ENCODE results near the gene SOAT1. TPM values are rescaled to one million over a fixed set of nuclear protein-coding genes. Genes with fewer than 3 reads are reported as not detected.
"Not testable (repeated sequence)": the region's sequence is repeated elsewhere in the genome, so short reads cannot be mapped to it uniquely, and the experiment has no call there.

SOAT1 gene
- total RNA-seq, 4 donors from 2014 or later: 15.0 to 18.6 (median 16.9) TPM

DNA sequence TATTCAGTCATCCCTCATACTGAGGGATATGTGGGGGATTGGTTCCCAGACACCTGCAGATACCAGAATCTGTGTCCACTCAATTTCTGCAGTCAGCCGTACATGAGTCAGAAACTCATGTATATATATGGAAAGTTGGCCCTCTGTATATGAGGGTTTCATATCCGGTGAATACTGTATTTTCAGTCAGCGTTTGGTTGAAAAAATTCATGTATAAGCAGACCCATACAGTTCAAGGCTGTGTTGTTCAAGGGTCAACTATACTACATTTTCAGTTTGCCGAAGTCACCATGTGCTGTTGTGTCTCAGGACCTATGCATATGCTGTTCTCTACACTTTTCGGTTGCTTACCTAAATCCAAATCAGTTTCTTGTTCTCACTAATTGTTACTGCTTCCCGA lies 82.6 kb downstream of the SOAT1 start:
- DNase-seq: no peak
- Histone ChIP-seq H3K4me1 (no peaks in the 10 kb centered on the region), H3K4me3 (replicated peaks in 1 of 3) (no peak overlapping the region), H3K27ac (no peak overlapping the region), H3K9me3 (no peaks in the 10 kb centered on the region), H3K27me3 (no peaks in the 10 kb centered on the region), H3K36me3 (no peaks in the 10 kb centered on the region)
- 93% methylated on average over 6 of the region's 6 CpGs for WGBS, 2 donors
- TF ChIP-seq, protein P1, sequence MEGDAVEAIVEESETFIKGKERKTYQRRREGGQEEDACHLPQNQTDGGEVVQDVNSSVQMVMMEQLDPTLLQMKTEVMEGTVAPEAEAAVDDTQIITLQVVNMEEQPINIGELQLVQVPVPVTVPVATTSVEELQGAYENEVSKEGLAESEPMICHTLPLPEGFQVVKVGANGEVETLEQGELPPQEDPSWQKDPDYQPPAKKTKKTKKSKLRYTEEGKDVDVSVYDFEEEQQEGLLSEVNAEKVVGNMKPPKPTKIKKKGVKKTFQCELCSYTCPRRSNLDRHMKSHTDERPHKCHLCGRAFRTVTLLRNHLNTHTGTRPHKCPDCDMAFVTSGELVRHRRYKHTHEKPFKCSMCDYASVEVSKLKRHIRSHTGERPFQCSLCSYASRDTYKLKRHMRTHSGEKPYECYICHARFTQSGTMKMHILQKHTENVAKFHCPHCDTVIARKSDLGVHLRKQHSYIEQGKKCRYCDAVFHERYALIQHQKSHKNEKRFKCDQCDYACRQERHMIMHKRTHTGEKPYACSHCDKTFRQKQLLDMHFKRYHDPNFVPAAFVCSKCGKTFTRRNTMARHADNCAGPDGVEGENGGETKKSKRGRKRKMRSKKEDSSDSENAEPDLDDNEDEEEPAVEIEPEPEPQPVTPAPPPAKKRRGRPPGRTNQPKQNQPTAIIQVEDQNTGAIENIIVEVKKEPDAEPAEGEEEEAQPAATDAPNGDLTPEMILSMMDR (IDR thresholded peaks at IDR 0.05): no peak
- TF ChIP-seq POLR2A (IDR thresholded peaks at IDR 0.05): no peak
- intact Hi-C loops (cut with DNase I): loop anchor here (10.0 kb wide), 1 partner anchor 601 kb away; no protein-coding TSS in a partner anchor

GRCh38 chr1:179380299-179380698 lies 86.7 kb downstream of the SOAT1 start:
- no peaks in the 10 kb centered on the region for H3K4me1 ChIP-seq

DNA sequence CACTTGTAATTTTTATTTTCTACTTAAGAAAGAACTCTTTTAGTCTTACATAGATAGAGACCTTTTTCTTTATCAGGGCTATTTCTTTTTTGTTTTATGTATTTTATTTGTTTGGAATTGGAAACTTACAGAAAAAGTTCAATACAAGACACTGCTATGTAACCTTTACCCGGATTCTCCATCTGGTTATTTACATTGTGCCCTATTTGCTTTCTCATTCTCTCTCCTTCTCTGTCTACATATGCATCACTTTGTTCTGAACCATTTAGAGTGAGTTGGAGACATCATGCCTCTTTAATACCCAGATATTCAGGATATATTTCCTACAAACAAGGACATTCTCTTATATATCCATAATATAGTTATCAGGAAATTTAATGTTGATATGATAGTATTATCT lies 90.4 kb downstream of the SOAT1 start:
- WGBS, 2 donors: 70 to 73% methylated on average over 1 of the region's 1 CpG
- intact Hi-C loops (cut with DNase I): no loop called here
- H3K4me1 ChIP-seq: no peaks in the 10 kb centered on the region
- H3K4me3 ChIP-seq (replicated peaks in 1 of 3): no peak overlapping the region
- no peaks in the 10 kb centered on the region for H3K9me3 ChIP-seq
- TF ChIP-seq, protein P1 (IDR thresholded peaks at IDR 0.05): no peak
- TF ChIP-seq POLR2A (IDR thresholded peaks at IDR 0.05): no peak
- no peaks in the 10 kb centered on the region for H3K36me3 ChIP-seq
- no peak for DNase-seq
- no peaks in the 10 kb centered on the region for H3K27me3 ChIP-seq
- H3K27ac ChIP-seq: no peak overlapping the region

More at GRCh38 chr1:179380299-179380698, 86.7 kb downstream of the SOAT1 start:
- Histone ChIP-seq H3K36me3 (no peaks in the 10 kb centered on the region), H3K27ac (no peak overlapping the region), H3K27me3 (no peaks in the 10 kb centered on the region), H3K9me3 (no peaks in the 10 kb centered on the region), H3K4me3 (replicated peaks in 1 of 3) (no peak overlapping the region)
- no peak for DNase-seq
- TF ChIP-seq, protein P1 (IDR thresholded peaks at IDR 0.05): no peak
- no peak for TF ChIP-seq POLR2A (IDR thresholded peaks at IDR 0.05)
- intact Hi-C loops (cut with DNase I): no loop called here

DNA sequence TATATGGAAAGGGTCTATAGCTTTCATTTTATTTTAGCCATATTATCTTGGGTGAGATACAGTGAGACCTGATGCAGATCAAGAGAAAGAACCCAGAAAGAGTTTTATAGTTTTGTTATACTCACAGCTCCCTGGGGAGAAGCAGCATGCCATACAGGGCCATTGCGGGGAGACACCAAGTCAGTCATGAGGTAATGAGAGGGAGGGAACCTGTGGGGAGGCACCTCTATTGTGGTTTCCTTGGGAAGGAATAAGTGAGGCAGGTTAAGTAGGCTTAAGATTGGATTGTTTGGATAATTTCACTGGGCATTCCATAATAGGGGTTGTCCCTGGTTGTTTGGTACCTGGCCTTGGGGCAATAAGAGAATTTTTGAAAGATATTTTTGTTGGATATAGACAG lies 91.9 kb downstream of the SOAT1 start:
- WGBS, 2 donors: 89 to 90% methylated on average over 1 of the region's 1 CpG
- TF ChIP-seq, protein P1 (IDR thresholded peaks at IDR 0.05): no peak
- no peak for TF ChIP-seq POLR2A (IDR thresholded peaks at IDR 0.05)
- H3K27me3 ChIP-seq: no peaks in the 10 kb centered on the region
- H3K4me3 ChIP-seq (replicated peaks in 1 of 3): no peak overlapping the region
- H3K36me3 ChIP-seq: no peaks in the 10 kb centered on the region
- H3K9me3 ChIP-seq: no peaks in the 10 kb centered on the region
- DNase-seq: no peak
- H3K27ac ChIP-seq: no peak overlapping the region
- intact Hi-C loops (cut with DNase I): no loop called here
- no peaks in the 10 kb centered on the region for H3K4me1 ChIP-seq

GRCh38 chr1:179393721-179394120 lies 100.1 kb downstream of the SOAT1 start:
- Histone ChIP-seq H3K9me3 (no peaks in the 10 kb centered on the region), H3K4me1 (no peaks in the 10 kb centered on the region), H3K4me3 (replicated peaks in 1 of 3) (no peak overlapping the region), H3K27me3 (no peaks in the 10 kb centered on the region), H3K27ac (no peak overlapping the region), H3K36me3 (no peaks in the 10 kb centered on the region)
- 97% methylated on average over 3 of the region's 3 CpGs for WGBS, 2 donors
- no peak for DNase-seq
- no peak for TF ChIP-seq POLR2A (IDR thresholded peaks at IDR 0.05)
- TF ChIP-seq, protein P1 (IDR thresholded peaks at IDR 0.05): no peak
- intact Hi-C loops (cut with DNase I): no loop called here

DNA sequence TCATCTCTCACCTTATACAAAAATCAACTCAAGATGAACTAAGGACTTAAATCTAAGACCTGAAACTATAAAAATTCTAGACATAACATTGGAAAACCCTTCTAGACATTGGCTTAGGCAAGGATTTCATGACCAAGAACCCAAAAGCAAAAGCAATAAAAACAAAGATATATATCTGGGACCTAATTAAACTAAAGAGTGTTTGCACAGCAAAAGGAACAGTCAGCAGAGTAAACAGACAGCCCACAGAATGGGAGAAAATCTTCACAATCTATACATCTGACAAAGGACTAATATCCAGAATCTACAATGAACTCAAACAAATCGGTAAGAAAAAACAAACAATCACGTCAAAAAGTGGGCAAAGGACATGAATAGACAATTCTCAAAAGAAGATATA lies 105.8 kb downstream of the SOAT1 start:
- DNase-seq; H3K27me3 ChIP-seq; intact Hi-C loops (cut with DNase I); H3K36me3 ChIP-seq; H3K4me1 ChIP-seq; H3K4me3 ChIP-seq (replicated peaks in 1 of 3); H3K27ac ChIP-seq; H3K9me3 ChIP-seq: not testable (repeated sequence)
- 88 to 90% methylated on average over 2 of the region's 2 CpGs for WGBS, 2 donors

Data from thyroid gland (tissue), 4 donors.